ENCODE data around the gene BASP1.
"Not testable (repeated sequence)": the region's sequence is repeated elsewhere in the genome, so short reads cannot be mapped to it uniquely, and the experiment has no call there.

BASP1 gene

DNA sequence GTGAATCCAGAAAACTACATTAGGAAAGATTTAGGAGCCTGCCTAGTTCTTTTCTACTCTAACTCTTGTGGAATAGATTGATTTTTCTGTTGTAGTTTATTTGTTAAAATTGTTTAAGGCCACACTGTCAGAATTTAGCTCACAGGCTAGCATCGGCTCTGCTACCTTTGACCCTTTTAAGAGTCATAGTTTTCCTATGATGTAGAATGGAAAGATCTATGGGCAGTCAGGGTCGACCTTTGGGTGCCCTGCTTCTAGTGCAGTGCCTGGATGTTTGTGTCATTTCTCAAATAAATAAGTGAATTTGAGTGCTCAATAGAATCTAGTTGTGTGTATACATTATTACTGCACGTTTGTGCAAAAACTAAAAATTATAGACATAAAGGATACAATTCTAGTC is 38.7 kb downstream of the BASP1 start:
- DNase-seq (ENCODE audit: low read depth in 1 of 2, low spot score in 1 of 2) = no peak
- no peak for TF ChIP-seq JUND (IDR thresholded peaks at IDR 0.05; ENCODE audit: low read depth)
- in situ Hi-C loops (cut with HindIII; ENCODE audit: low pct_unique_long_range_greater_than_20kb, low sequenced_read_pairs) = no loop called here

DNA sequence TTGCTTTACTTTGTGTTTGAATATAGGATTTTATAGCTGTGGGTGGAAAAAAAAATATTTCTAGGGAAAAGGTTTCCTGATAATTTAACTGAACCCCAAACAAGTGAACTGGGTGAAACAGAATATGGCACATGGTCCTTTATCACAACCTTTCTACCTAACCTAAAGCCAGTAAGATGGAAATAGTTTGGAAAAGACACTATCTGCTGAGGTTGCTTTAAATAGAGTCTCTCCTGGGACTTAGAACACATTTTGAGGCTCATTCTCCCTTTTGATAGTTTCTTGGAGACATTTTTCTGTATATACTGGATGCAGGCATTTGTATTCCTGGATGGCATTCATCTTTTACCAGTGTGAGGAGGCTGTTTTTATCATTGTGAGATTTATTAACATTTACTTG is 39.4 kb downstream of the BASP1 start:
- TF ChIP-seq JUND (IDR thresholded peaks at IDR 0.05; ENCODE audit: low read depth) = no peak

DNA sequence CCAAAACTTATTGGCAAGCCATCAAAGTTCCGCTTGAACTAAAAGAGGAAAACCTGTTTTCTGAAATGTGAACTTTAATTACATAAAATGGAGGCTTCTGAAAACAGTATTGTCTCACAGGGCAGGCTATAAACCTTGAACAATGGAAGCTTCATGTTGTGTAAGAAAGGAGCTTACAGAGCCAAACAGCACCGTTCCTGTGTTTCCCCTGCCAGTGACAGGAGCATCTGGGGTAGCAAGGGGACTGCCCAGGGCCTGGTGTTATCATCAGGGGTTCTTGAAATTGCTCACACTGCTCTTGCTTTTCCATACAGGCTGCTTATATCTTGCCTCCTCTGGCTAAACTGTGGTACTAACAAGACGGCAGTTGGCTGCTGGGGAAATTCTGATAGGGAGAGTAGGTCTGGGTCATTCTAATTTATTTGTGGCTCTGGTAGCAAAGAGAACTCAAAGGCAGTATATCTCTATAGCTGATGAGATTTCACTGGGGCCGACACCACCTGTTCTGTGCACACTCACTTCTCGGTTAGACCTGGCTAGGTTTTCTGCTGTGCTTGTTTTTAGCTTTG is 40.4 kb downstream of the BASP1 start:
- no peak for TF ChIP-seq JUND (IDR thresholded peaks at IDR 0.05; ENCODE audit: low read depth)
- DNase-seq (ENCODE audit: low read depth in 1 of 2, low spot score in 1 of 2) = no peak

More for the DNA sequence above, 39.4 kb downstream of the BASP1 start:
- in situ Hi-C loops (cut with HindIII; ENCODE audit: low pct_unique_long_range_greater_than_20kb, low sequenced_read_pairs) = no loop called here
- no peak for DNase-seq (ENCODE audit: low read depth in 1 of 2, low spot score in 1 of 2)

DNA sequence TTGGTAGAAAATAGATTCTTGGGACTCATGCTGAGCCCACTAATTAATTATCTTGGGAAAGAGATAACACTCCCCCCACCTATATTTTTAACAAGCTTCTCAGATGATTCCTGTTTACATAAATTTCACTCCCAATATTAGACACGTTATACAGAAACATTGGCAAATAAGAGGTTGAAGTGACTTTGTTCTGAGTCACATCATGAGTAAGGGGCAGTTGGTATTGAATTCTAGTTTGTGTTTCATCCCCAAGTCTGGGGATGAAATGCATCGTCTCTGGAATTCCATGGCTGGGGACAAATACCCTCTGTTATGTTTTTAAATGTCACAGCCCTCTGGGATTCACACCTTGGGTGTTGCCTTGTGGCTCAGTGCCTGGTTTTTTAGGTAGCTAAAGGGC is 41.0 kb downstream of the BASP1 start:
- no peak for DNase-seq (ENCODE audit: low read depth in 1 of 2, low spot score in 1 of 2)
- TF ChIP-seq JUND (IDR thresholded peaks at IDR 0.05; ENCODE audit: low read depth) = no peak
- in situ Hi-C loops (cut with HindIII; ENCODE audit: low pct_unique_long_range_greater_than_20kb, low sequenced_read_pairs) = no loop called here

More for the DNA sequence above, 40.4 kb downstream of the BASP1 start:
- in situ Hi-C loops (cut with HindIII; ENCODE audit: low pct_unique_long_range_greater_than_20kb, low sequenced_read_pairs) = no loop called here

DNA sequence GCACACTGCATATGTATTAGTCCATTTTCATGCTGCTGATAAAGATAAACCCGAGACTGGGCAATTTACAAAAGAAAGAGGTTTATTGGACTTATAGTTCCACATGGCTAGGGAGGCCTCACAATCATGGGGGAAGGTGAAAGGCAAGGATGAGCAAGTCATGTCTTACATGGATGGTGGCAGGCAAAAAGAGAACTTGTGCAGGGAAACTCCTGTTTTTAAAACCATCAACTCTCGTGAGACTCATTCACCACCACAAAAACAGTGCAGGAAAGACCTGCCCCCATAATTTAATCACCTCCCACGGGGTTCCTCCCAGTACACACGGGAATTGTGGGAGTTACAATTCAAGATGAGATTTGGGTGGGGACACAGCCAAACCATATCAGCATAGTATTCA is 41.6 kb downstream of the BASP1 start:
- in situ Hi-C loops (cut with HindIII; ENCODE audit: low pct_unique_long_range_greater_than_20kb, low sequenced_read_pairs); DNase-seq (ENCODE audit: low read depth in 1 of 2, low spot score in 1 of 2): not testable (repeated sequence)

DNA sequence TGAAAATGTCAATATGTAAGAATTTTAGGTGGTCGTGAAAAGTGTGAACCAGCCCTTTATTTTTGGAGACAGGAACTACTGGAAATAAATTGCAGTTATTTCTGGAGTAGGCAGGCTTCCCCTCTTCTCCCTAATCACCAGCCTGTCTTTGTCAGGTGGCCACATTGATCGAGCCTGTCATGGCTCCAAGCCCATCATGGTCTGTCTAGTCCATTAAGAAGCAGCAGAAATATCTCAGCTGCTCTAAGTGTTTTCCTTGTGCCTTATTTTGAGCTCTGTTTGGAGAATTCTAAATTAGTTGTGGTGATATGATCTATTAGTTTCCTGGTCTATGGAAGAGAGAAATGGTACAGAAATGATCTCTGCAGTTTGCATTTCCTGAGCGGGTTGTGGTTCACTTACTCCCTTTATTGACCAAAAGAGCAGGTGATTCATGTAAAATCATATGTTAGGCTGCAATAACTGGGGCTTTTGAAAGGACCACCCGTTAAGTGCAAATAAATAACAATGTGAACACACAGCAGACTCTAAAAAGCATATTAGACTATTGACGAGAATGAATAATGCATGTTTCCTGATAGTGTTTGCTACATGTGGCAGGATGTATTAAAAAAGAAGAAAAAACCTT is 42.3 kb downstream of the BASP1 start:
- DNase-seq (ENCODE audit: low read depth in 1 of 2, low spot score in 1 of 2) = no peak
- no peak for TF ChIP-seq JUND (IDR thresholded peaks at IDR 0.05; ENCODE audit: low read depth)
- in situ Hi-C loops (cut with HindIII; ENCODE audit: low pct_unique_long_range_greater_than_20kb, low sequenced_read_pairs) = no loop called here

DNA sequence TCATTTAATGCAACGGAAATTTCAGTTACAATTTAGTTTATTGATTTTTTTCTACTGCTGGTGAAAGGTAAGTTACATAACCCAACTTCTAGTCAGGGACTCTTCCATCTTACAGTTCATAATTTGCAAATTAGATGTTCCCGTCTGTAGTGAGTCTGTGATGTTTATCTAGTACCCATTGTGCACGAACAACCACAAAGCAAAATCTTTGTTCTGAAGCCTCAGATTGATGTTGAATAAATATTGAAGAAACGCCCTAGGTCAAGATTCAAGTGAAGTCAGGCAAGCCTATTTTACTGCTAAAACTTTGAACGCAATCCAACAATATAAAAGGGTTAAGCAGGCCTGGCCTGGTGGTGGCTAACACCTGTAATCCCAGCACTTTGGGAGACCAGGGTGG is 43.1 kb downstream of the BASP1 start:
- TF ChIP-seq JUND (IDR thresholded peaks at IDR 0.05; ENCODE audit: low read depth) = no peak
- DNase-seq (ENCODE audit: low read depth in 1 of 2, low spot score in 1 of 2) = no peak
- in situ Hi-C loops (cut with HindIII; ENCODE audit: low pct_unique_long_range_greater_than_20kb, low sequenced_read_pairs) = no loop called here

DNA sequence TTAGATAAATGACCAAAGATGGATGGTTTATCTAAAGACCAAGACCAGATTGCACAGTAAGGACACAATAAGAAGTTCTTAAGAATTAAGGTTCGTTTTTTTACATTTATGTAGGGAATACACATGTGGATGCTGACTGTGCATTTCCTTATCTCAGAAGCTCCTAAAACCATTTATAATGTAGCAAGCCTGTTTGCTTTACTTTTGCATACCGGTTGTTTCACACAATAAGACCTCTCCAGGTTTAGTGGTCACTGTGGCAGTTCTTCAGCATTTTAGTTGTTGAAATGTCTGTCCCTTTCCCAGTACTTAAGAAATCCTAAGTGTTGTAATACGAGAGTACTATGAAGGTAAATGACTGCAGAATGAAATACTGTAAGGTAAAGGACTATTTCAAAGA is 43.6 kb downstream of the BASP1 start:
- in situ Hi-C loops (cut with HindIII; ENCODE audit: low pct_unique_long_range_greater_than_20kb, low sequenced_read_pairs) = no loop called here
- DNase-seq (ENCODE audit: low read depth in 1 of 2, low spot score in 1 of 2) = no peak
- no peak for TF ChIP-seq JUND (IDR thresholded peaks at IDR 0.05; ENCODE audit: low read depth)

DNA sequence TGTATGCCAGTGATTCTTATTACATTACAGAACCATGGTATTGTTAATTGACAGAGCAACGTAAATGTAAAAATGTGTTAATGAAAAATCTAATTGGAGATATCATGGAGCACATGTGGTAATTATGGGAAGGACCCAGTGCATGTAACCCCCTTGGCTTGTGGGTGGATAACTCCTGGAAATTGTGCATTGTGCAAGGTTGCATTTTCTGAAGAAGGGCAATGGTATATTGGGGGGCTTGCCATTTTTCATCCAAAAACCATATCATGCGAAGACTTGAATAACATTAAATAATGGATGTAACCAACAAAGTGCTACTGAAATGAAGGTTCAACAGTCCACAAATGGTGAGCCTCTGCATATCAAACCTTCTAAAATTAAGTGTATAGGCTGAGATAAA is 47.6 kb downstream of the BASP1 start:
- no peak for TF ChIP-seq JUND (IDR thresholded peaks at IDR 0.05; ENCODE audit: low read depth)
- in situ Hi-C loops (cut with HindIII; ENCODE audit: low pct_unique_long_range_greater_than_20kb, low sequenced_read_pairs) = no loop called here
- DNase-seq (ENCODE audit: low read depth in 1 of 2, low spot score in 1 of 2) = no peak

DNA sequence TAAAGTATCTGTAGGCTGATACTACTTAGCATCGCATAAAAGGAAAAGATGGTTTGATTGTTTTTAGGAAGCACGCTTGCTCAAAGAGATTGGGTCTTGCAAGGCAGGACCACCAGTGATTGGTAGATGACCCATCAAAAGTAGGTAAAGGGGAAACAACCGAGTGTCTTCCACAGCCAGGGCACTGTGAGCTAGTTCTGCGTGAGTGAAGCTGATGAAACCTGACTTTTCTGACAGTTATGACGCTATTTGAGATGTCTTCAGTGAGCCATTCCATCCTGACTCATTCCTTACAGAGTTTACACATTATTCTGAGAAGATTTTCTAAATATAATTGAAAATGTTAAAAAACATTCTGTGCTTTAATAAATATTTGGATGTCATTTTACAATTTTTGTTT is 49.7 kb downstream of the BASP1 start:
- no peak for TF ChIP-seq JUND (IDR thresholded peaks at IDR 0.05; ENCODE audit: low read depth)
- DNase-seq (ENCODE audit: low read depth in 1 of 2, low spot score in 1 of 2) = no peak
- in situ Hi-C loops (cut with HindIII; ENCODE audit: low pct_unique_long_range_greater_than_20kb, low sequenced_read_pairs) = no loop called here

DNA sequence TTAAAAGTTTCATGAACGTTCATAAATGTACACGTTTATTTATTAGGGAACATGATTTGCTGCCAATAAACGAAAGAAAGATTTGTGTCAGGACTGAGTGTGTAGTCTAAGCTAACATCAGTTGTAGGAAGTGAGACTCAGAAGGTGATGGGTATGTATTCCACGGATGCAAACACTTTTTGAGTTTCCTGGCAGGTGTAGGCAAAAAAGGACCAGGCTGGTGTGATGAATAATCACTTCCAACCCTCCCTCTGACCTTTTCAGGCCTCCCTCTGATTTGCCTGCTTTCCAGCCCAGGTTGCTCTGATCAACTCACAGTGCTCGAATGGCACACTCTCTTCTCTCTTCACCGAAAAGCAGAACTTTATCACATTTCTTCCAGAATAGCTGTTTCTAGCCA is 51.8 kb downstream of the BASP1 start:
- DNase-seq (ENCODE audit: low read depth in 1 of 2, low spot score in 1 of 2) = no peak
- in situ Hi-C loops (cut with HindIII; ENCODE audit: low pct_unique_long_range_greater_than_20kb, low sequenced_read_pairs) = no loop called here
- no peak for TF ChIP-seq JUND (IDR thresholded peaks at IDR 0.05; ENCODE audit: low read depth)

DNA sequence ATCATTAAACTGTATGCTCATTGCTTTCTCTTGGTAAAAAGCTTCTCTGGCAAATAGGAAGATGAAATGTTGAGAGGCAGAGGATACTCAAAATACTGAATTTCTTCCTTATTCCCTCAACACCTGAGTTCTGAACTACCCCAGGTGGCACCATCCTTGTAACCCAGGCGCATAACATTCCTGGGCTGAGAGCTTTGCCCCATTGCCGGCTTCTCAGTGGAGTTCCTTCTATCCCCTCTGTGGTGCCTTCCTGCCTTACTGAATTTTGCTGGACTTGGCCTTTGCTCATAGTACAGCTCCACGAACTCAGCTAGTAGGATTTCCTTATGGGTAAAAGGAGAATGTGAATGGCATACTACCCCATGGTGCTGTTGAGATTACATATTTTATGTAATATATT is 54.7 kb downstream of the BASP1 start:
- in situ Hi-C loops (cut with HindIII; ENCODE audit: low pct_unique_long_range_greater_than_20kb, low sequenced_read_pairs) = no loop called here
- DNase-seq (ENCODE audit: low read depth in 1 of 2, low spot score in 1 of 2) = no peak
- TF ChIP-seq JUND (IDR thresholded peaks at IDR 0.05; ENCODE audit: low read depth) = no peak

DNA sequence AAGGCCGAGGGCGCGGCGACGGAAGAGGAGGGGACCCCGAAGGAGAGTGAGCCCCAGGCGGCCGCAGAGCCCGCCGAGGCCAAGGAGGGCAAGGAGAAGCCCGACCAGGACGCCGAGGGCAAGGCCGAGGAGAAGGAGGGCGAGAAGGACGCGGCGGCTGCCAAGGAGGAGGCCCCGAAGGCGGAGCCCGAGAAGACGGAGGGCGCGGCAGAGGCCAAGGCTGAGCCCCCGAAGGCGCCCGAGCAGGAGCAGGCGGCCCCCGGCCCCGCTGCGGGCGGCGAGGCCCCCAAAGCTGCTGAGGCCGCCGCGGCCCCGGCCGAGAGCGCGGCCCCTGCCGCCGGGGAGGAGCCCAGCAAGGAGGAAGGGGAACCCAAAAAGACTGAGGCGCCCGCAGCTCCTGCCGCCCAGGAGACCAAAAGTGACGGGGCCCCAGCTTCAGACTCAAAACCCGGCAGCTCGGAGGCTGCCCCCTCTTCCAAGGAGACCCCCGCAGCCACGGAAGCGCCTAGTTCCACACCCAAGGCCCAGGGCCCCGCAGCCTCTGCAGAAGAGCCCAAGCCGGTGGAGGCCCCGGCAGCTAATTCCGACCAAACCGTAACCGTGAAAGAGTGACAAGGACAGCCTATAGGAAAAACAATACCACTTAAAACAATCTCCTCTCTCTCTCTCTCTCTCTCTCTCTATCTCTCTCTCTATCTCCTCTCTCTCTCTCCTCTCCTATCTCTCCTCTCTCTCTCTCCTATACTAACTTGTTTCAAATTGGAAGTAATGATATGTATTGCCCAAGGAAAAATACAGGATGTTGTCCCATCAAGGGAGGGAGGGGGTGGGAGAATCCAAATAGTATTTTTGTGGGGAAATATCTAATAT is 58.1 kb downstream of the BASP1 start:
- no peak for DNase-seq (ENCODE audit: low read depth in 1 of 2, low spot score in 1 of 2)
- in situ Hi-C loops (cut with HindIII; ENCODE audit: low pct_unique_long_range_greater_than_20kb, low sequenced_read_pairs) = no loop called here
- no peak for TF ChIP-seq JUND (IDR thresholded peaks at IDR 0.05; ENCODE audit: low read depth)

Data from T47D (cell line).